HepG2 (cell line): ENCODE measurements around the gene ZNF414. TPM values are rescaled to one million over a fixed set of nuclear protein-coding genes. Genes with fewer than 3 reads are reported as not detected.

Experiments used
- ARNT ChIP-seq: fragments of 450-650 bp; IDR thresholded peaks from 2 replicates; pipeline ENCODE4 v1.6.1; 2017
- CBX5 ChIP-seq: sonication (generic); formaldehyde crosslinking; IDR thresholded peaks from 2 replicates; pipeline ENCODE4 v1.4.0; 2020; ENCODE audit warnings: missing genetic modification reagents, borderline replicate concordance
- CCAR2 ChIP-seq: fragments of 200-400 bp; formaldehyde crosslinking; optimal IDR thresholded peaks from 2 replicates; pipeline ENCODE3; 2018; ENCODE audit warnings: low read depth, mild to moderate bottlenecking, low read length, moderate library complexity
- CHD4 ChIP-seq: fragments of 200-600 bp; sonication (generic); IDR thresholded peaks from 2 replicates; pipeline ENCODE4 v1.7.0; 2017; ENCODE audit warnings: mild to moderate bottlenecking, low read length, borderline replicate concordance
- CSRNP1 ChIP-seq: sonication (generic); formaldehyde crosslinking; IDR thresholded peaks from 2 replicates; pipeline ENCODE4 v1.8.1; 2023; ENCODE audit warnings: mild to moderate bottlenecking, missing genetic modification reagents
- ELF1 ChIP-seq: sonication (generic); formaldehyde crosslinking; IDR thresholded peaks from 2 replicates; pipeline ENCODE4 v1.4.0; 2020; ENCODE audit warnings: missing genetic modification reagents
- HMGA1 ChIP-seq: sonication (generic); formaldehyde crosslinking; conservative IDR thresholded peaks from 2 replicates; pipeline ENCODE4 v1.4.0; 2020; ENCODE audit warnings: missing genetic modification reagents
- HOXA7 ChIP-seq: sonication (generic); formaldehyde crosslinking; IDR thresholded peaks from 2 replicates; pipeline ENCODE4 v1.8.1; 2022; ENCODE audit warnings: mild to moderate bottlenecking, missing genetic modification reagents, moderate library complexity
- MLLT10 ChIP-seq: sonication (generic); formaldehyde crosslinking; IDR thresholded peaks from 2 replicates; pipeline ENCODE4 v1.4.0; 2020; ENCODE audit warnings: missing genetic modification reagents
- MXD3 ChIP-seq: IDR thresholded peaks from 2 replicates; pipeline ENCODE4 v1.6.1; 2016; ENCODE audit warnings: mild to moderate bottlenecking, missing biosample characterization, missing genetic modification reagents
- NCOA5 ChIP-seq: sonication (generic); formaldehyde crosslinking; IDR thresholded peaks from 2 replicates; pipeline ENCODE4 v1.4.0; 2020; ENCODE audit warnings: missing genetic modification reagents
- PHB2 ChIP-seq: fragments of 450-650 bp; IDR thresholded peaks from 2 replicates; pipeline ENCODE4 v1.6.1; 2018; ENCODE audit not compliant: partially characterized antibody
- RARG ChIP-seq: sonication (generic); formaldehyde crosslinking; IDR thresholded peaks from 2 replicates; pipeline ENCODE4 v1.4.0; 2020; ENCODE audit warnings: low read depth, mild to moderate bottlenecking, missing genetic modification reagents
- REL ChIP-seq: sonication (generic); formaldehyde crosslinking; conservative IDR thresholded peaks from 2 replicates; pipeline ENCODE4 v1.8.0; 2022; ENCODE audit warnings: mild to moderate bottlenecking, missing genetic modification reagents, moderate library complexity
- RNF2 ChIP-seq: fragments of 450-650 bp; conservative IDR thresholded peaks from 2 replicates; pipeline ENCODE4 v1.6.1; 2016; ENCODE audit warnings: low read depth
- SALL1 ChIP-seq: sonication (generic); formaldehyde crosslinking; IDR thresholded peaks from 2 replicates; pipeline ENCODE4 v1.8.0; 2022; ENCODE audit warnings: mild to moderate bottlenecking, missing genetic modification reagents
- SAP130 ChIP-seq: IDR thresholded peaks from 2 replicates; pipeline ENCODE4 v1.6.1; 2016; ENCODE audit warnings: low read depth
- SMAD9 ChIP-seq: sonication (generic); formaldehyde crosslinking; IDR thresholded peaks from 2 replicates; pipeline ENCODE4 v1.5.1; 2020; ENCODE audit warnings: mild to moderate bottlenecking, missing genetic modification reagents
- WIZ ChIP-seq: sonication (generic); formaldehyde crosslinking; IDR thresholded peaks from 2 replicates; pipeline ENCODE4 v1.5.1; 2020; ENCODE audit warnings: mild to moderate bottlenecking, missing genetic modification reagents
- ZBTB7A ChIP-seq: sonication (generic); formaldehyde crosslinking; IDR thresholded peaks from 2 replicates; pipeline ENCODE4 v1.8.0; 2022; ENCODE audit warnings: mild to moderate bottlenecking, missing genetic modification reagents
- ZFX ChIP-seq: sonication (generic); formaldehyde crosslinking; IDR thresholded peaks from 2 replicates; pipeline ENCODE4 v1.4.0; 2020; ENCODE audit warnings: mild to moderate bottlenecking, low read depth, missing genetic modification reagents, moderate library complexity
- ZMAT3 ChIP-seq: sonication (generic); formaldehyde crosslinking; conservative IDR thresholded peaks from 2 replicates; pipeline ENCODE4 v1.7.0; 2021; ENCODE audit warnings: missing genetic modification reagents
- ZNF296 ChIP-seq: sonication (generic); formaldehyde crosslinking; conservative IDR thresholded peaks from 2 replicates; pipeline ENCODE4 v1.5.0; 2020; ENCODE audit warnings: mild to moderate bottlenecking, missing genetic modification reagents
- ZNF431 ChIP-seq: sonication (generic); formaldehyde crosslinking; IDR thresholded peaks from 2 replicates; pipeline ENCODE4 v1.9.0; 2022; ENCODE audit warnings: missing genetic modification reagents, low read depth, mild to moderate bottlenecking, borderline replicate concordance
- ZNF441 ChIP-seq: sonication (generic); formaldehyde crosslinking; IDR thresholded peaks from 2 replicates; pipeline ENCODE4 v1.7.0; 2021; ENCODE audit warnings: missing genetic modification reagents, borderline replicate concordance
- ZNF512B ChIP-seq: sonication (generic); formaldehyde crosslinking; IDR thresholded peaks from 2 replicates; pipeline ENCODE4 v1.5.1; 2020; ENCODE audit warnings: missing genetic modification reagents, mild to moderate bottlenecking, borderline replicate concordance
- ZNF678 ChIP-seq: sonication (generic); formaldehyde crosslinking; IDR thresholded peaks from 2 replicates; pipeline ENCODE4 v1.4.0; 2020; ENCODE audit warnings: mild to moderate bottlenecking, missing genetic modification reagents
- ZNF703 ChIP-seq: sonication (generic); formaldehyde crosslinking; IDR thresholded peaks from 2 replicates; pipeline ENCODE4 v1.5.1; 2020; ENCODE audit warnings: missing genetic modification reagents, mild to moderate bottlenecking, moderate library complexity, borderline replicate concordance
- ZNF775 ChIP-seq: sonication (generic); formaldehyde crosslinking; IDR thresholded peaks from 2 replicates; pipeline ENCODE4 v1.4.0; 2020; ENCODE audit warnings: missing genetic modification reagents, mild to moderate bottlenecking, moderate library complexity, borderline replicate concordance
- polyA plus RNA-seq, 8 experiments: library from polyadenylated mRNA; depleted of rRNA in 3 of 8; stranded (reverse) in 7 of 8; unstranded in 1 of 8; fragments of >200 nt; fragmentation: Illumina TruSeq in 4 of 8; extraction: Trizol in 4 of 8; gene quantifications; 2 replicates each; pipeline versions ENCODE4 v1.2.1 to v1.2.3, GENCODE V29; 2011 to 2016; ENCODE audit warnings: low read depth in 4 of 8, missing spikeins in 1 of 8, mixed read lengths in 1 of 8; ENCODE audit not compliant: insufficient read depth in 1 of 8
- total RNA-seq, 5 experiments: library from RNA; depleted of rRNA; stranded (reverse); fragments of >200 nt; fragmentation: Illumina TruSeq; extraction: Trizol; gene quantifications; 2 replicates each; pipeline ENCODE4 v1.2.3, GENCODE V29; 2016; ENCODE audit warnings: low read depth in 1 of 5

Gene ZNF414
- total and polyA plus RNA-seq, 2 of the 13 experiments (the other 11 are each of a cell fraction or from before 2014, with no cell fraction given): 2.5 to 4.0 TPM

GRCh38 chr19:8526345-8527091 is 12.6 kb upstream of the ZNF414 start (continued):
- no peak for TF ChIP-seq ZBTB7A (CRISPR knock-in tag)
- no peak for TF ChIP-seq ARNT
- TF ChIP-seq HMGA1 (CRISPR knock-in tag): no peak
- TF ChIP-seq CHD4: no peak
- no peak for TF ChIP-seq ZMAT3
- no peak for TF ChIP-seq ZNF775 (CRISPR knock-in tag)
- peak; percentile 61 for TF ChIP-seq SAP130 (CRISPR knock-in tag)
- TF ChIP-seq WIZ (CRISPR knock-in tag): no peak
- TF ChIP-seq MXD3 (CRISPR knock-in tag): peak; percentile 4; the same call in 1 of the 2 replicates
- no peak for TF ChIP-seq MLLT10 (CRISPR knock-in tag)
- no peak for TF ChIP-seq CCAR2
- no peak for TF ChIP-seq HOXA7
- no peak for TF ChIP-seq ZNF441 (CRISPR knock-in tag)
- no peak; the same call in 1 of the 2 replicates for TF ChIP-seq ZNF296 (CRISPR knock-in tag)
- no peak for TF ChIP-seq PHB2
- TF ChIP-seq ZNF431: no peak
- peak; percentile 32; the same call in 1 of the 2 replicates for TF ChIP-seq ZFX
- TF ChIP-seq ZNF678 (CRISPR knock-in tag): no peak
- no peak for TF ChIP-seq ZNF703 (CRISPR knock-in tag)
- no peak for TF ChIP-seq ELF1 (CRISPR knock-in tag)
- no peak for TF ChIP-seq SMAD9 (CRISPR knock-in tag)
- TF ChIP-seq REL (CRISPR knock-in tag): peak; percentile 62; the same call in 1 of the 2 replicates
- no peak for TF ChIP-seq ZNF512B (CRISPR knock-in tag)
- TF ChIP-seq RNF2: no peak
- TF ChIP-seq CBX5 (CRISPR knock-in tag): no peak
- TF ChIP-seq NCOA5 (CRISPR knock-in tag): no peak
- no peak for TF ChIP-seq RARG (CRISPR knock-in tag)
- no peak for TF ChIP-seq CSRNP1 (CRISPR knock-in tag)
- TF ChIP-seq SALL1: no peak
